HL-60 (cell line): ENCODE measurements around the gene PCDHA4.
A peak's percentile ranks its signal among the peaks of the same experiment; 100 is the strongest.
"Not testable (repeated sequence)": the region's sequence is repeated elsewhere in the genome, so short reads cannot be mapped to it uniquely, and the experiment has no call there.

Experiments
- DNase-seq, 2 experiments: peaks; one replicate each; pipeline ENCODE4 v3.0.0-alpha.2; 2010 to 2020; ENCODE audit warnings: low read depth in 1 of 2, low spot score in 1 of 2
- H3K27ac ChIP-seq: fragments of 250-450 bp; sonication (Bioruptor Pico); replicated peaks from 2 replicates; pipeline ENCODE4 v1.5.1; 2020; ENCODE audit warnings: mild to moderate bottlenecking, moderate library complexity
- H3K27me3 ChIP-seq: fragments of 250-450 bp; sonication (Bioruptor Pico); 2 replicates; pipeline ENCODE4 v1.5.1; 2021; ENCODE audit warnings: mild to moderate bottlenecking, moderate library complexity; ENCODE audit not compliant: insufficient read depth, poor library complexity, severe bottlenecking
- H3K4me3 ChIP-seq: replicated peaks from 2 replicates; pipeline ENCODE4 v1.5.1; 2011; ENCODE audit warnings: mild to moderate bottlenecking, control low read depth, low read length; ENCODE audit not compliant: insufficient read depth
- CTCF ChIP-seq: IDR thresholded peaks from one replicate; pipeline ENCODE4 v1.5.1; 2011; ENCODE audit warnings: low read length, control low read depth, inconsistent platforms; ENCODE audit not compliant: insufficient read depth
- GABPA ChIP-seq: IDR thresholded peaks from 2 replicates; pipeline ENCODE4 v1.6.1; 2012; ENCODE audit warnings: low read depth
- POLR2AphosphoS5 ChIP-seq: IDR thresholded peaks from 2 replicates; pipeline ENCODE4 v1.6.1; 2012; ENCODE audit warnings: low read depth
- REST ChIP-seq: IDR thresholded peaks from 2 replicates; pipeline ENCODE4 v1.6.1; 2012; ENCODE audit warnings: low read depth; ENCODE audit not compliant: insufficient replicate concordance
- SPI1 ChIP-seq: IDR thresholded peaks from 2 replicates; pipeline ENCODE4 v1.6.1; 2012; ENCODE audit warnings: low read depth, mild to moderate bottlenecking, borderline replicate concordance

PCDHA4 gene

GRCh38 chr5:140780512-140780911 lies 26.4 kb upstream of the PCDHA4 start:
- no peak overlapping the region for H3K4me3 ChIP-seq
- H3K27ac ChIP-seq: no peak overlapping the region
- DNase-seq: no peak
- H3K27me3 ChIP-seq: no peaks in the 10 kb centered on the region
- TF ChIP-seq POLR2AphosphoS5: no peak
- no peak for TF ChIP-seq SPI1
- no peak for TF ChIP-seq REST
- TF ChIP-seq CTCF: no peak
- no peak for TF ChIP-seq GABPA

GRCh38 chr5:140785905-140786686 lies 20.8 kb upstream of the PCDHA4 start, which contains the start of gene PCDHA1:
Gene PCDHA1, plus strand, starts transcription at chr5:140786140.
- Histone ChIP-seq H3K27me3 (no peaks in the 10 kb centered on the region), H3K4me3 (no peak within 1 kb of the TSS), H3K27ac (no peak within 1 kb of the TSS)
- DNase-seq: peak in 1 of 2 experiments; percentile 53
- TF ChIP-seq SPI1: no peak
- TF ChIP-seq CTCF: no peak
- no peak for TF ChIP-seq POLR2AphosphoS5
- TF ChIP-seq REST: no peak
- no peak for TF ChIP-seq GABPA

- H3K27me3 ChIP-seq, H3K27ac ChIP-seq, H3K4me3 ChIP-seq, DNase-seq: not testable (repeated sequence)
- peak; percentile 21 for TF ChIP-seq REST
Observed at GRCh38 chr5:140787422-140787821, 19.4 kb upstream of the PCDHA4 start.

- not testable (repeated sequence) for H3K27ac ChIP-seq, H3K4me3 ChIP-seq, DNase-seq, H3K27me3 ChIP-seq
Observed at GRCh38 chr5:140787849-140788504, 18.9 kb upstream of the PCDHA4 start.
